HG02610 (cell line): Measurements from ENCODE around the gene LRRC63.
A peak's percentile ranks its signal among the peaks of the same experiment; 100 is the strongest.
"Not testable (repeated sequence)": the region's sequence is repeated elsewhere in the genome, so short reads cannot be mapped to it uniquely, and the experiment has no call there.

Experiments used
- ATAC-seq: cut with Tn5 transposase; IDR thresholded peaks from one replicate; pipeline ENCODE4 v1.9.1; 2021; ENCODE audit warnings: mild to moderate bottlenecking, moderate library complexity; ENCODE audit not compliant: unreplicated experiment

Gene LRRC63

GRCh38 chr13:46211483-46212351, at the start of gene LRRC63:
LRRC63 (plus strand) TSS chr13:46211928; CDS start chr13:46213035, 1,107 bp downstream.
- peak; percentile 94 for ATAC-seq

GRCh38 chr13:46162741-46163140, 49.0 kb upstream of the LRRC63 start:
- ATAC-seq: not testable (repeated sequence)

DNA sequence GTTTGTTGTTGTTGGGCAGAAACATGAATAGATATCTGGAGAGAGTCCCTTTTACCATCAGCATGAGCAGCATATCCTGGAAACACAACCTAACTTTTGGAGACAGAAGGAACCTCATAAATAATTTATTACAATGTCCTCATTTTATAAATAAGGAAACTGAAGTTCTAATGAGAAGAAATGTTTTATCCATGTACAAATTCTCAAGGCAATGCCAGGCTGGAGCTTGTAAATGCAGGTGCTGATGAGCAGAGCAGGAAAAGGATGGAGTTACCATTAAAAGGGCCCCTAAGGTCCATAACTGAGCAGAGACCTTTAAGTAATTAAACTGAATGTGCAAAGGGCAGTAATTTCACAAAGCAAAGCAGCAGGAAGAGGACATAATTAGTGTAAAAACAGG, 47.1 kb upstream of the LRRC63 start:
- ATAC-seq: no peak

- ATAC-seq: peak; percentile 65
These were observed 46.1 kb upstream of the LRRC63 start for GRCh38 chr13:46165485-46166223.

DNA sequence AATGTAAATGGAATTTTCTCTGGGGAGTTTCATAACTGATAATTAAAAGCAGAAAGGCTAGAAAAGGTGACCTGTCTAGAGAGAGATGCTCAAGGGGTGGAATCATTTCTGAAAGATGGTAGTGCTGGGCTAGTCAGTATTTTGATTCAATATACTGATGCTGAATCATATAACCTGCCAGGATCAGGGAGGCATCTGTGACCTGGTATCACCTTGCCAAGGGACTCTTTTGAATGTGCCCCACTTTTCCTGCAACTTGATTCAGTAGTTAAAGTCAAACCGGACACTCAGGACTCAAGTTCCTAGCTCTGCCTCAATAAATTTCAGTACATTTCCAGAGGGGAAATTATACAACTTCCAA, 45.5 kb upstream of the LRRC63 start:
- ATAC-seq: peak; percentile 17

DNA sequence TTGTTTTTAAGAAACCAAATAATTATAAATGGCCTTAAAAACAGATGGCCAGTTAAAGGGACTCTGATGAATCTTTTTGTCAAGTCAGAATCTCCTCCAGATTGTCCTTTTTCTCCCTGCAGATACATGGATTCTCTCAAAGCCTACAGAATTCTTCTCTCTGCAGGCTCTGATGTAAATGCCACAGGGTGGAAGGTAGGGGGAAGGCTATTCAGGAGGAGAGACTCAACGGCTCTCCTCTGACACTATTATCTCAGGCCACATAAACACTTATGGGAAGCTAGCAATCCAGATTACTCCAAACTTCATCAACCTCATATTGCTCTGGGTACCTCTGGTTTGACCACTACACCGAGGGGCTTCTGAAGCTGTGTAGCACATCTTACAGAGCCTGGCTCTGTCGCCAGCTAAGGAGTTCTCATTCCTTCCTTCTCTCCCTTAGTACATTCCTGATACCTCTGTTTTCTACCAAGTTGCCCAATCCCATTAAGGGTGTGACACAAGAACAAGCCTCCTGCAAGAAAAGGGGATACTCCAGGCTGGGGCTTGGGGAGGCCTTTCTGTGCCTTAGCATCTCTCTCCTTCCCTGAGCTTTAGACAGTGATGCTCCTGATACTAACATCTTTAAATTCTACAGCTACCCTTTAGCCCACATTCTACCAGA, 44.6 kb upstream of the LRRC63 start:
- no peak for ATAC-seq

DNA sequence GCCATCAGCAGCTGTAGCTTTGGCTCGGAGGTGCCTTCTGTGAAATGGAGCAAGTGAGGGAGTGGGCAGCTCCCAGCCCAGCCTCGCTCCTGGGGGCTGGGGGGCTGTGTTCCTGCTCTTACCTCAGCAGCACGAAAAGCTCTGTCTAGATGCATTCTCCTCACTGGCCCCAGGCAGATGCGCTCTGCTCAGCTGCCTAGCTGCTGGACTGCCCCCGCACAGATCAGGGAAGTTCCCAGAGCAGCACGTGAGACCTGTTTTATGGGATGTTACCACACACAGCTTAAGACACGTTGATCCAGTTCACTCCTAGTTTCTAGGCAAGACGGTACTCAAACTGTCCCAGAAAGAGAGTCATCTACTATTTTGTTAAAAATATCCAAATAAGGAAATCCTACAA, 43.4 kb upstream of the LRRC63 start:
- ATAC-seq: peak; percentile 43

- ATAC-seq: peak; percentile 26
These were observed 42.9 kb upstream of the LRRC63 start for GRCh38 chr13:46168783-46169182.

DNA sequence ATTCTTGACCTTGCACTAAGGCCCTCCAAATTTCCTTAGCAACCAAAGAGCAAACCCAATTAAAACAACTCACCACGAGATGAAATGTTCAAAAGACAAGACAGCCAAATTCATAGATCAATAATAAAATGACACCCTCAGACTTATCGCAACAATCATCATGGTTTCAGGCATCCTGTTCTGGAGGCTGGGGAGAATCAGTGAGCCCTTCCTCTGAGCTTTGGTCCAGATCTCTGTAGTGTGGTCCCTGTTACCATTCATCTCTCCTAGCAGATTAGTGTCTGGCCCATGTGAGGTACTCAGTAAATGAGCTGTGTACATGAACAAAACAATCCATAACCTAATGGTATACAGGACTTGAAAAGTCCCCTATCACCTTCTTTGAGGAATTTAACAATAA, 42.0 kb upstream of the LRRC63 start:
- ATAC-seq: no peak

DNA sequence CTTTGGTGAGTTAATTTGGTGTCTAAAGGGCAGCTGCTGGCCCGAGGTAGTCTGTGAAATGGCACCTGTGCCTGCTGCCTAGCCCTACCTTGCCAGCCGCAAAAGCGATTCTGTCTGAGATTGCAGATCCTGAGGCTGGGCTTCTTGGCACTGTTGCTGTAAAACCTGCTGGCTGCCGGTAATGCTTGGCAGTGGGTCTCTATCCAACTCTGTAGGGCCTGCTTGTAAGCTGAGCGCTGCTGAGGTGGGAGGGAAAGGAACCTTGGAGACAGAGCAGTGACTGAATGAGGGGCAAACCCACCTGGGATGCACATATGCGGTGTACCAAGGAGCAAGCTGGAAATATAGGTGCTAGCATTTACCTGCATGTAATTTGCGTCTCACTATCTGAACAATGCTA, 41.5 kb upstream of the LRRC63 start:
- ATAC-seq: no peak

DNA sequence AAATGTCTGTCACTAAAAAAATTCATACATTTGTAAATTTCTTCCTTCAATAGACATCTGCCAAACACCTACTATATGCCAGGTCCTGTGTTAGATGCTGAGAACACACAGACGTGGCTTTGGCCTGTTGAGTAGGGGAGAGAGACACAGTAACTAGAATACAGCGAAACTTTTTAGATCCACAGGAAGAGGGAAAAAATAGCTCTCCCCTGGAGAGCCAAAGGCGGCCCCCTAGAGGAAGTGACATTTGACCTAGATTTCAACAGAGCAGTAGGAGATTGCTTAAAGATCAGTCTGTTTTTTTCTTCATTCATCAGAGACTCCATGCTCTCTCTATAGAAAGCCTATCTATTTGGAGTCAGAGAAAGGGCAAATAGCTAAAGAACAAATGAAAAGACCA, 41.0 kb upstream of the LRRC63 start:
- no peak for ATAC-seq

- ATAC-seq: no peak
These were observed 40.5 kb upstream of the LRRC63 start for GRCh38 chr13:46171217-46171616.

DNA sequence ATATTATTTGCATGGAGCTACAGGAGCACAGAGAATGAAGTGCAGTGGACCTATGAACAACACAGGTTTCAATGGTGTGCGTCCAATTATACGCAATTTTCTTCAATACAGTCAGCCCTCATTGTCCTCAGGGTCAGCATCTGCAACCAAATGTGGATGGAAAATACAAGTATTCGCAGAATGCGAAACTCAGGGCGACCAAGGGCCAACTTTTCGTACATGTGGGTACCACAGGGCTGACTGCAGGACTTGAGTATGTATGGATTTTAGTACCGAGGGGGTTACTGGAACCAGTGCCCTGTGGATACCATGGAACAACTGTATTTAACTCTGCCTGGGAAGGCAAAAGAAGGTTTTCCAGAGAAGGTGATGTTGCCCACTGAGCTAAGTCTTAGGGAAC, 40.0 kb upstream of the LRRC63 start:
- no peak for ATAC-seq

GRCh38 chr13:46172531-46172991, 39.2 kb upstream of the LRRC63 start:
- no peak for ATAC-seq

GRCh38 chr13:46173656-46174055, 38.1 kb upstream of the LRRC63 start:
- peak; percentile 64 for ATAC-seq

- ATAC-seq: peak; percentile 33
These were observed 35.0 kb upstream of the LRRC63 start for GRCh38 chr13:46176756-46177155.

GRCh38 chr13:46178143-46178542, 33.6 kb upstream of the LRRC63 start:
- ATAC-seq: no peak

- ATAC-seq: no peak
These were observed 32.9 kb upstream of the LRRC63 start for GRCh38 chr13:46178821-46179220.

GRCh38 chr13:46179491-46179908, 32.2 kb upstream of the LRRC63 start:
- no peak for ATAC-seq

DNA sequence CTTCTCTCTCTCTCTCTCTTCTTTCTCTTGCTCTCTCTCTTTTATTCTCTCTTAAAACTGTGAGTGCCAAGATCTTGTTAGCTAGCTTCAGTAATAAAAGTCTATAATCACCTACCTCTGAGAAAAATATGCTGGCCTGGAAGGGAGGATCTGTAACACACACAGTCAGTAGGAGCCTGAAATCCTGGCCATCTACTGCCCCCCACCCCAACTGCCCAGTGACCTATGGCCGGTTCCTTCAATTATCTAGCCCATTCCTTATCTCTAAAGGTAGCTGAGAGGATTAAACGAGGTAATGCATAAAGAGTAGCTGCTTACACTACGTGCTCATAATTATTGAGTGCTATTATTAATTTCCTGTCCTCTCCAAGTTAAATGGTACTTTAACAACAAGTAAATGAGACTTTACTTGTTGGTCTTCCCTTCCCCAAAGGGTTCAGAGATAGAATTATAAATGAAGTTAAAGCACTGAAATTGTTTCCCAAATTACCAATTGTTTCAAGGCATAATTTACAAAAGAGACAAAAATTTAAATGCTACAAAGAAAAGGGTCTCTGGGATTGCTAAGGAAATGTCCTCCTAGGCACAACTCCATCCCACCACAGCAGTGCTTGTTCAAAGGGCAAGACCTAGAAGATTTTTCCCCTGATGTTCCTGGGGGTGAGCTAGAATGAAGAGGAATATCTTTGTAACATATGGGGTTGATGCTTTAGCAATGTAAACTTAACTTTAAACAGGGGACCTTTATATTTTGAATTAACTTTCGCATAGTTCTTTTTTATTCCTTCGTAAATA, 31.6 kb upstream of the LRRC63 start:
- ATAC-seq: no peak

DNA sequence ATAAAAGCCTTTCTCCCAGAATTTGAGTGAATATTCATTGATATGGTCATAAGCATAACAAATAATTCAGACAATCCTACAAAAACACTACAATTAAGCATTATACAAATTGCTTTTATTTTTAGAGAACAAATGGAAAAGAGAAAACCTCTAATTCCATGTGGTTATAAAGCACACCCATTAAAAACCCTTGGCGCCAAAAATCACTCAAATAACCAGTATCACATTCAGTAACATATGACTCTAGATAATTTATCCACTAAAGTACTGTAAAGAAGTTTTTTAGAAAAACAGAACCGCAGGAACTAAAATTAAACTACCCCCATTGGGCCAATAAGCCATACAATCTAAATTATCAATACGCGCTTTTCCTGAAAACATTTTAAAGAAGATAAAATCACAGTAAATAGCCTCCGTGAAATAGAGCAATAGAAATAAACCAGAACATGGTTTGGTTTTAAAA, 30.3 kb upstream of the LRRC63 start:
- ATAC-seq: no peak
